Measurements from ENCODE around the gene CREB5. TPM values are rescaled to one million over a fixed set of nuclear protein-coding genes. Genes with fewer than 3 reads are reported as not detected.

CREB5 gene
- total RNA-seq, 4 donors from 2014 or later = 0.88 to 31.4 (median 15.9) TPM

DNA sequence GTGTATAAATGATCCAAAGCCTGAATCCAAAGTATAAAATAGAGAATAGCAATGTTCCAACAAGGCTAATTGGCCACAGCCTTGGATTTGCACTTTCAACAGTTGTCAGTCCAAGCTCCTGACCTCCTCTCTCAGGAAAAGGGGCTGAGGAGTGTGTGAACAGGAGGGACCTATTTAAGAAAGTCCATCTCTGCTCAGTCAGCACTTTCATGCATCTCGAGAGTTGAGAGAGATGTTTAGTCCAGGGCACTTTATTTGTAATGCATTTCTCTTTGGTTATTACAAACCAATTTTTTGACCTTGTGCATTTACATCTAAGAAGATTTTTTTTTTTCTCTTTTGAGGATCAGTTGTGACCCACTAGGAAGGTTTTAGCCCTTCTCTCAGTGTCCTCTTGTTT is 244.2 kb downstream of the CREB5 start:
- H3K27ac ChIP-seq = no peak overlapping the region
- TF ChIP-seq, protein P1, sequence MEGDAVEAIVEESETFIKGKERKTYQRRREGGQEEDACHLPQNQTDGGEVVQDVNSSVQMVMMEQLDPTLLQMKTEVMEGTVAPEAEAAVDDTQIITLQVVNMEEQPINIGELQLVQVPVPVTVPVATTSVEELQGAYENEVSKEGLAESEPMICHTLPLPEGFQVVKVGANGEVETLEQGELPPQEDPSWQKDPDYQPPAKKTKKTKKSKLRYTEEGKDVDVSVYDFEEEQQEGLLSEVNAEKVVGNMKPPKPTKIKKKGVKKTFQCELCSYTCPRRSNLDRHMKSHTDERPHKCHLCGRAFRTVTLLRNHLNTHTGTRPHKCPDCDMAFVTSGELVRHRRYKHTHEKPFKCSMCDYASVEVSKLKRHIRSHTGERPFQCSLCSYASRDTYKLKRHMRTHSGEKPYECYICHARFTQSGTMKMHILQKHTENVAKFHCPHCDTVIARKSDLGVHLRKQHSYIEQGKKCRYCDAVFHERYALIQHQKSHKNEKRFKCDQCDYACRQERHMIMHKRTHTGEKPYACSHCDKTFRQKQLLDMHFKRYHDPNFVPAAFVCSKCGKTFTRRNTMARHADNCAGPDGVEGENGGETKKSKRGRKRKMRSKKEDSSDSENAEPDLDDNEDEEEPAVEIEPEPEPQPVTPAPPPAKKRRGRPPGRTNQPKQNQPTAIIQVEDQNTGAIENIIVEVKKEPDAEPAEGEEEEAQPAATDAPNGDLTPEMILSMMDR (IDR thresholded peaks at IDR 0.05) = no peak
- TF ChIP-seq POLR2A (IDR thresholded peaks at IDR 0.05) = no peak
- H3K9me3 ChIP-seq = peaks cover 0 to 9% (median 0%) of the 10 kb centered on the region in 4 donors
- no peaks in the 10 kb centered on the region for H3K27me3 ChIP-seq
- H3K4me3 ChIP-seq = no peak overlapping the region
- DNase-seq = no peak
- H3K36me3 ChIP-seq = no peaks in the 10 kb centered on the region
- H3K4me1 ChIP-seq = no peaks in the 10 kb centered on the region

DNA sequence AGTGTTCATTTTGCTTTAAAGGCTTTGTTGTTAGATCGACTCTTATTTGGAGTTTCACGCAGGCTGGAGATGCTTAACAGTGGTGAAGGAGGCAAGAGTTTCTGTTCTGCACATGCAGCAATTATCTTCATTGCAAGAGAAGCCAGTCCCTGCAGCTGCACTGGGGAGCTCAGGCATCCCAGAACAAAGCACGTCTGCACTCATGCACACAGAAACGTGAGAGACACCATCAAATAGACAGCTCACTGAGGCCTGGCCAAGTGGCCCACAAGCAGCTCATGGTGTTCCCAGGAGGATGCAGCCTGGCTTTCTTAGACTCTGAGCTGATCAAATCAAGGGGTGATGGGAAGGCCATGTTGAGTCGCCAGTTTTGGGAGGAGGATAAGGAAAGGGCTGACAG is 246.1 kb downstream of the CREB5 start:
- H3K4me1 ChIP-seq = no peaks in the 10 kb centered on the region
- peaks cover 0 to 9% (median 0%) of the 10 kb centered on the region in 4 donors for H3K9me3 ChIP-seq
- H3K4me3 ChIP-seq = no peak overlapping the region
- H3K27me3 ChIP-seq = no peaks in the 10 kb centered on the region
- no peak for TF ChIP-seq POLR2A (IDR thresholded peaks at IDR 0.05)
- H3K36me3 ChIP-seq = no peaks in the 10 kb centered on the region
- DNase-seq = no peak
- H3K27ac ChIP-seq = no peak overlapping the region

DNA sequence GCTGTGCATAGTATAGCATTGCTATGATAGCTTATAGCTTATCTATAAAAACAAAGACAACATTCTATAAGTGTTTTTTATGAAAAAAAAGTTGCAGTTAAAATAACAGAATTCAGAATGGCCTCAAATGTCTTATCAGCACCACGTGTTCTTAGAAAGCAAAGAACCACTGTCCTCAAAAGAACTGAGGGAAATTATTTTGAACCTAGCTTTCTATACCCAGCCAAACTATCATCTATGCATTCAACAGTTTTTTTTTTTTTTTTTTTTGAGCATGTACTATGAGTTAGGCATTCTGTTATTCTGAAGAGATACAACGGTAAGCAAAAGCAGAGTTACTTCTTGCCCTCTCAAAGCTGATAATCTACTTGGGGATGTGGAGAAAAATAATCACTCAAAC is 247.8 kb downstream of the CREB5 start:
- Histone ChIP-seq H3K9me3 (peaks cover 0 to 9% (median 0%) of the 10 kb centered on the region in 4 donors), H3K4me1 (no peaks in the 10 kb centered on the region), H3K4me3 (no peak overlapping the region), H3K27ac (no peak overlapping the region), H3K27me3 (no peaks in the 10 kb centered on the region), H3K36me3 (no peaks in the 10 kb centered on the region)
- DNase-seq = no peak
- no peak for TF ChIP-seq POLR2A (IDR thresholded peaks at IDR 0.05)
- TF ChIP-seq, protein P1 (IDR thresholded peaks at IDR 0.05) = no peak

DNA sequence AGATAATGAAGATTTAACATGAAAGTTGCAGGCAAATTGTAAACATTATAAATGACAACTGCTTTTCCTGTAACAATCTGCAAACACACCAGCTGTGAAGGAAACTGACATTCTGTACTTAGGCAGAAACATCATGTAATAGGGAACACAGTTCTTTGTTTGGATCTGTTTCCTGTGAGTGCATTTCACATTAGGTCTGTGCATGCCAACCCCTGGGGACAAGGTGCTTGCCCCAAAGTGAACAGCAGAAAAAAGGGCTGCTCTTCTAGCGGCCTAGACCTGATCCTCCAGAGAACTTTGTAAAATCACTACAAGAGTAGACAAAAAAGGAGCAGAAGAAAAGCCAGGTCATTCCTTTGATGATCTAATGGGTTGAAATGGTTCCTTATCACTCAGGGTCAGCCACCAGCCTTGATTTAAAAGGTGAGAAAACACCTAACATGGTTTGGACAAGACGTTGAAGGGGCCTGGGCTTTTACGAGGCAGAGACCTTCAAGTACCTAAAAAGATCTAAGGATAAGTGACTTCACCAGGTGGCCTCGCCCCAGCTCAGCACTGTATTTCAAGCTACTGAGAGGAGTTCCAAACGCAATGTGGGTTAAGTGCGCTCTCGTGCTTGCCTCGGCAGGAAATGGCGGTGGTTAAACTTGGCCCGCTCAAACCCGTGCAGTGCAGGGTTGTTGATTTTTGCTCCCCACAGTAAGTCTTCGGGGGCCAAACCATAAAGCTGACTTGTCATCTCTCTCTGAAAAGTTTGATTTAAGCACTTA is 249.7 kb downstream of the CREB5 start:
- Histone ChIP-seq H3K4me1 (no peaks in the 10 kb centered on the region), H3K4me3 (no peak overlapping the region), H3K36me3 (no peaks in the 10 kb centered on the region), H3K27me3 (no peaks in the 10 kb centered on the region), H3K27ac (no peak overlapping the region), H3K9me3 (peaks cover 0 to 9% (median 0%) of the 10 kb centered on the region in 4 donors)
- no peak for DNase-seq
- TF ChIP-seq, protein P1 (IDR thresholded peaks at IDR 0.05) = no peak
- TF ChIP-seq POLR2A (IDR thresholded peaks at IDR 0.05) = no peak

DNA sequence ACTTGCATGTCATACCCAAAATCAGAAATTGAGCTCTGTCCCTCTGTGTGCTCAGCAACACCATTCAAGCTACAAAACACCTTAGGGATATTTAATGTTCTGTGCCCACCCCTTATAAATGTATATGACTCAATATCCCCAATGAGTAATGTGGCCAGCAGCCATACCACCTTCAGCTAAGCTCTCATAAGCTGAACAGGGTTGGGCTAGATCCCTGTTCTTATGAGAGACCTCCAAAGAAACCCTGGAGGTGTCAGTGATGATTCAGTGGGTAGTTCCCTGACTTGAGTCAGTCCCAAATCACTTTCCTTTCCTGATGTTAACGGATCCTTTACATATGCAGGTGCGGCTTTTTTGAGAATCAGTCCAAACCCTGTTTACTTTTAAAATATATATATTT is 253.8 kb downstream of the CREB5 start:
- Histone ChIP-seq H3K4me3 (no peak overlapping the region), H3K4me1 (no peaks in the 10 kb centered on the region), H3K27me3 (no peaks in the 10 kb centered on the region), H3K36me3 (no peaks in the 10 kb centered on the region), H3K9me3 (no peaks in the 10 kb centered on the region), H3K27ac (no peak overlapping the region)
- TF ChIP-seq, protein P1 (IDR thresholded peaks at IDR 0.05) = no peak
- TF ChIP-seq POLR2A (IDR thresholded peaks at IDR 0.05) = no peak
- DNase-seq = no peak

DNA sequence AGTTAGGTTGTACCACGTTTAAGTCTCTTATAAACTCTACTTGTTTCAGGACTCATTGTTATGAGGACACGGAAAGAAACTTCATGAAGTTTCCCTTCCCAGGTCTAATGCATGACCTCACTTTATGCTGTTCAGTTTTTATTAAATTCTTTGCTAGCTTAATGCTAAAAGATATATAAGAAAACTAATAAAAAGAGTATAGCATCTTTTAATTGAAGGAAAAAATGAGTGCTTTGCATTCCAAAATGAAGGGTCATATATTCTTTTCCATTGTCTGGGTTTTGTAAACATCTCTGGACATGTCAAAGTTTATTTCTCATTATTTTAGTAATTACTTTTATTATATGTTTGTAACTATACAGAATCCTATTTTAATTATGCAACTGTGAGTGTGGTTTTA is 255.8 kb downstream of the CREB5 start:
- DNase-seq = no peak
- no peak overlapping the region for H3K4me3 ChIP-seq
- H3K4me1 ChIP-seq = no peaks in the 10 kb centered on the region
- H3K27me3 ChIP-seq = no peaks in the 10 kb centered on the region
- H3K36me3 ChIP-seq = no peaks in the 10 kb centered on the region
- no peak for TF ChIP-seq POLR2A (IDR thresholded peaks at IDR 0.05)
- TF ChIP-seq, protein P1 (IDR thresholded peaks at IDR 0.05) = no peak
- H3K27ac ChIP-seq = no peak overlapping the region
- no peaks in the 10 kb centered on the region for H3K9me3 ChIP-seq
